Natural killer cell (primary cell): ENCODE data around the gene ATRX. TPM values are rescaled to one million over a fixed set of nuclear protein-coding genes. Genes with fewer than 3 reads are reported as not detected.

ENCODE experiments used
- ATAC-seq, 3 donors: fragments of 150-1000 bp in 2 of 3; fragments of 200-7000 bp in 1 of 3; cut with Tn5 transposase; 1 replicate in 1 of 3; 2 replicates in 2 of 3; pipeline ENCODE4 v1.10.0; 2021; ENCODE audit warnings: mild to moderate bottlenecking in 2 of 3, moderate library complexity in 2 of 3
- DNase-seq, 2 donors: peaks; one replicate each; pipeline versions ENCODE4 v3.0.0 to v3.0.0-alpha.2; 2013 to 2021; ENCODE audit warnings: mixed read lengths in 1 of 2
- H3K27ac ChIP-seq: one replicate; pipeline ENCODE4 v1.5.1; 2013; ENCODE audit warnings: mild to moderate bottlenecking, low read length
- H3K27me3 ChIP-seq: one replicate; pipeline ENCODE4 v1.6.1; 2013; ENCODE audit warnings: low read length; ENCODE audit not compliant: control insufficient read depth, insufficient read depth
- H3K36me3 ChIP-seq: one replicate; pipeline ENCODE4 v1.6.1; 2013; ENCODE audit warnings: low read length; ENCODE audit not compliant: control insufficient read depth, insufficient read depth
- H3K4me1 ChIP-seq: one replicate; pipeline ENCODE4 v1.6.1; 2013; ENCODE audit warnings: low read length; ENCODE audit not compliant: control insufficient read depth, insufficient read depth
- H3K4me3 ChIP-seq: one replicate; pipeline ENCODE4 v1.5.1; 2013; ENCODE audit warnings: low read length
- H3K9me3 ChIP-seq: one replicate; pipeline ENCODE4 v1.6.1; 2013; ENCODE audit warnings: low read length; ENCODE audit not compliant: control insufficient read depth, insufficient read depth
- H3K27ac Mint-ChIP-seq, 2 donors: one replicate each; pipeline ENCODE4 v1.8.0; 2022; ENCODE audit warnings: mild to moderate bottlenecking in 2 of 2, mixed read lengths in 2 of 2, moderate library complexity in 1 of 2
- H3K27me3 Mint-ChIP-seq, 2 donors: one replicate each; pipeline ENCODE4 v1.8.0; 2022; ENCODE audit warnings: low read depth in 2 of 2, mixed read lengths in 2 of 2
- H3K36me3 Mint-ChIP-seq: one replicate; pipeline ENCODE4 v1.8.0; 2022; ENCODE audit warnings: mixed read lengths
- H3K4me1 Mint-ChIP-seq, 2 donors: one replicate each; pipeline ENCODE4 v1.8.0; 2022; ENCODE audit warnings: mixed read lengths in 2 of 2
- H3K4me3 Mint-ChIP-seq: one replicate; pipeline ENCODE4 v1.8.0; 2022; ENCODE audit warnings: mild to moderate bottlenecking, moderate library complexity, mixed read lengths
- H3K9me3 Mint-ChIP-seq, 2 donors: one replicate each; pipeline ENCODE4 v1.8.0; 2022; ENCODE audit warnings: mixed read lengths in 2 of 2
- WGBS: methylation state at CpG from one replicate; pipeline ENCODE4 v1.1.7; 2013; ENCODE audit warnings: missing lambda C conversion rate; ENCODE audit not compliant: insufficient coverage; 5-methylcytosine and 5-hydroxymethylcytosine counted together
- intact Hi-C: fragments of 100-400 bp; cut with micrococcal nuclease; formaldehyde crosslinking; loops from one replicate; pipeline ENCODE4 v1.14.2; 2022
- total RNA-seq, 4 donors: library from RNA; stranded (reverse); fragments of 120-200 nt in 1 of 4; gene quantifications; one replicate each; pipeline versions ENCODE4 v1.2.3 to v1.2.4, GENCODE V29; 2013 to 2022
- TF ChIP-seq, protein P1 (sequence below): fragments of 200-600 bp; IDR thresholded peaks from one replicate; pipeline ENCODE4 v1.8.0; 2022; ENCODE audit warnings: antibody characterized with exemption

Gene ATRX
- total RNA-seq, 3 donors from 2014 or later (not counting 1 experiment from before 2014, with no cell fraction given), result 136 to 162 (median 159) TPM

DNA sequence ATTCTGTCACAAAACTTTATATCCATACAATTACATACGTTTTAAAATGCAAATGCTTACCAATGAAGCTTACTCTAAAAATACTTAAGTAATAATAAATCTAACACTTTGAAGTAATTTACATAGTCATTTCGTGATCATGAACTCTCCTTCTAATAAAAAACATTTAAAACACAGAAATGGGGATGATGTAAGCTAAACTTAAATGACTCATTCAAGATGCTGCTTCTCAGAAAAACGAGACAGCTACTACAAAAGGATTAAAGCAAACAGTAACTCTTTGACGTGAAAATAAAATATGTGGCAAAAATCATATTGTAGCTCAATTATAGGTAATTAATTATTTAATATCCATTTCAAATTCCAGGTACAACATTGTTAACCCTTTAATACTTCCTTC lies 190.2 kb downstream of the ATRX start:
- TF ChIP-seq, protein P1, sequence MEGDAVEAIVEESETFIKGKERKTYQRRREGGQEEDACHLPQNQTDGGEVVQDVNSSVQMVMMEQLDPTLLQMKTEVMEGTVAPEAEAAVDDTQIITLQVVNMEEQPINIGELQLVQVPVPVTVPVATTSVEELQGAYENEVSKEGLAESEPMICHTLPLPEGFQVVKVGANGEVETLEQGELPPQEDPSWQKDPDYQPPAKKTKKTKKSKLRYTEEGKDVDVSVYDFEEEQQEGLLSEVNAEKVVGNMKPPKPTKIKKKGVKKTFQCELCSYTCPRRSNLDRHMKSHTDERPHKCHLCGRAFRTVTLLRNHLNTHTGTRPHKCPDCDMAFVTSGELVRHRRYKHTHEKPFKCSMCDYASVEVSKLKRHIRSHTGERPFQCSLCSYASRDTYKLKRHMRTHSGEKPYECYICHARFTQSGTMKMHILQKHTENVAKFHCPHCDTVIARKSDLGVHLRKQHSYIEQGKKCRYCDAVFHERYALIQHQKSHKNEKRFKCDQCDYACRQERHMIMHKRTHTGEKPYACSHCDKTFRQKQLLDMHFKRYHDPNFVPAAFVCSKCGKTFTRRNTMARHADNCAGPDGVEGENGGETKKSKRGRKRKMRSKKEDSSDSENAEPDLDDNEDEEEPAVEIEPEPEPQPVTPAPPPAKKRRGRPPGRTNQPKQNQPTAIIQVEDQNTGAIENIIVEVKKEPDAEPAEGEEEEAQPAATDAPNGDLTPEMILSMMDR, result no peak
- no peak overlapping the region for H3K4me3 Mint-ChIP-seq
- Histone ChIP-seq H3K27ac (no peak overlapping the region), H3K4me3 (no peak overlapping the region), H3K36me3 (peaks cover 6% of the 10 kb centered on the region), H3K9me3 (no peaks in the 10 kb centered on the region), H3K4me1 (no peaks in the 10 kb centered on the region), H3K27me3 (no peaks in the 10 kb centered on the region)
- intact Hi-C loops, result no loop called here
- no peak for DNase-seq
- ATAC-seq, result no peak
- no peak overlapping the region for H3K27ac Mint-ChIP-seq
- H3K9me3 Mint-ChIP-seq, result no peaks in the 10 kb centered on the region
- peaks cover 11 to 17% of the 10 kb centered on the region in 2 donors for H3K4me1 Mint-ChIP-seq
- H3K36me3 Mint-ChIP-seq, result no peaks in the 10 kb centered on the region
- WGBS, result no CpG with 5 or more reads among the region's 4 CpGs
- no peaks in the 10 kb centered on the region for H3K27me3 Mint-ChIP-seq

GRCh38 chrX:77572322-77572721 lies 213.7 kb downstream of the ATRX start:
- Histone ChIP-seq H3K9me3 (no peaks in the 10 kb centered on the region), H3K27ac (no peak overlapping the region), H3K4me3 (no peak overlapping the region), H3K4me1 (no peaks in the 10 kb centered on the region), H3K36me3 (peaks cover 6% of the 10 kb centered on the region), H3K27me3 (no peaks in the 10 kb centered on the region)
- H3K27ac Mint-ChIP-seq, result no peak overlapping the region
- H3K4me3 Mint-ChIP-seq, result no peak overlapping the region
- H3K27me3 Mint-ChIP-seq, result no peaks in the 10 kb centered on the region
- H3K36me3 Mint-ChIP-seq, result peaks cover 3% of the 10 kb centered on the region
- peaks cover 4 to 7% of the 10 kb centered on the region in 2 donors for H3K4me1 Mint-ChIP-seq
- TF ChIP-seq, protein P1, result no peak
- WGBS, result no CpG with 5 or more reads among the region's 3 CpGs
- DNase-seq (no peak), ATAC-seq (no peak)
- intact Hi-C loops, result no loop called here
- H3K9me3 Mint-ChIP-seq, result no peaks in the 10 kb centered on the region

DNA sequence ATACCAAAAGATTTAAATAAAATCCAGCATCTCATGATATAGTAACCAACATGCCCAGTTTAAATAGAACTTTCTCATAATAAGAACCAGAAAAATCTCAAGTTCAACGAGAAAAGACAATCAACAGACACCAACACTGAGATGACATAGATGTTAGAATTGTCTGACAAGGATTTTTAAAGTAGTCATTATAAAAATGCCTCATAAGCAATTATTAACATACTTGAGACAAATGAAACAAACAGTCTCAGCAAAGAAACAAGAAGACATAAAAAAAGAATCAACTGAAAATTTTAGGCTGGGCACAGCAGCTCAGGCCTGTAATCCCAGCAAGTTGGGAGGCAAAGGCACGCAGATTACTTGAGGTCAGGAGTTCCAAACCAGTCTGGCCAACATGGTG lies 220.7 kb downstream of the ATRX start:
- H3K36me3 Mint-ChIP-seq, result peaks cover 7% of the 10 kb centered on the region
- intact Hi-C loops, result no loop called here
- TF ChIP-seq, protein P1, result no peak

DNA sequence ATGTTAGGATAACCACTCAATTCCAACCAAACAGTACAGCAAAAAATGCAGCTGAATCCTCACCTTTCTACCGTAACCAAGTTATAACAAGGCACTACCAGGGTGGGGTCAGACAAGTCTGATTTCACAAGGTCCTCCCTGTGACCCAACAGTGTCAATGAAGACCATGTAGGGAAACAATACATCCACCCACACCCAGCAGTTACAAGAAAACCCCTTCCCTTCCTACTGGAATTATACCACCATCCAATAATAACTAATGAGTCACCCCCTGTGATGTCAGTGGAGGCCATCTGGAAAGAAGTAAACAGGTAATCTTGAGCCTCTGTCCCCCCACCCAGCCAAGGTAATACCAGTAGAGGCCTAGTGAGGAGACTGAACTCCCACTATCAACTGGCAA lies 221.2 kb downstream of the ATRX start:
- intact Hi-C loops, result no loop called here
- TF ChIP-seq, protein P1, result no peak
- Histone ChIP-seq H3K27me3 (no peaks in the 10 kb centered on the region), H3K9me3 (no peaks in the 10 kb centered on the region), H3K4me3 (no peak overlapping the region), H3K27ac (no peak overlapping the region), H3K4me1 (no peaks in the 10 kb centered on the region), H3K36me3 (no peaks in the 10 kb centered on the region)
- no peak for ATAC-seq
- H3K9me3 Mint-ChIP-seq, result peaks cover 0 to 2% of the 10 kb centered on the region in 2 donors
- peaks cover 7% of the 10 kb centered on the region for H3K36me3 Mint-ChIP-seq
- H3K27me3 Mint-ChIP-seq, result no peaks in the 10 kb centered on the region
- DNase-seq, result no peak
- H3K4me3 Mint-ChIP-seq, result no peak overlapping the region
- H3K27ac Mint-ChIP-seq, result peak overlapping the region in 1 of 2 donors; percentile 14
- peaks cover 11 to 23% of the 10 kb centered on the region in 2 donors for H3K4me1 Mint-ChIP-seq
- 100% methylated on average over 1 of the region's 1 CpG for WGBS

More for the DNA sequence above, 220.7 kb downstream of the ATRX start:
- Mint-ChIP-seq H3K27me3 (no peaks in the 10 kb centered on the region), H3K4me1 (peaks cover 11 to 23% of the 10 kb centered on the region in 2 donors), H3K27ac (peak overlapping the region in 1 of 2 donors; percentile 14), H3K9me3 (peaks cover 0 to 2% of the 10 kb centered on the region in 2 donors), H3K4me3 (no peak overlapping the region)
- no peaks in the 10 kb centered on the region for H3K4me1 ChIP-seq
- H3K36me3 ChIP-seq, result no peaks in the 10 kb centered on the region
- DNase-seq (no peak), ATAC-seq (no peak)
- H3K27ac ChIP-seq, result no peak overlapping the region
- H3K27me3 ChIP-seq, result no peaks in the 10 kb centered on the region
- 100% methylated on average over 1 of the region's 2 CpGs for WGBS
- H3K9me3 ChIP-seq, result no peaks in the 10 kb centered on the region
- no peak overlapping the region for H3K4me3 ChIP-seq
